Measurements from ENCODE around the gene SASH3. TPM values are rescaled to one million over a fixed set of nuclear protein-coding genes. Genes with fewer than 3 reads are reported as not detected.
A peak's percentile ranks its signal among the peaks of the same experiment; 100 is the strongest.
"Not testable (repeated sequence)": the region's sequence is repeated elsewhere in the genome, so short reads cannot be mapped to it uniquely, and the experiment has no call there.

SASH3 gene
- total RNA-seq, 2 donors from 2014 or later, result 2.1 to 8.3 TPM

GRCh38 chrX:129738466-129739308, 41.1 kb upstream of the SASH3 start, which contains the start of gene XPNPEP2:
XPNPEP2 (plus strand) TSS chrX:129738979; CDS start chrX:129739214, 235 bp downstream.
- no peaks in the 10 kb centered on the region for H3K4me1 ChIP-seq
- no peak for DNase-seq (ENCODE audit: low spot score)
- no peaks in the 10 kb centered on the region for H3K36me3 ChIP-seq
- TF ChIP-seq, protein P1, sequence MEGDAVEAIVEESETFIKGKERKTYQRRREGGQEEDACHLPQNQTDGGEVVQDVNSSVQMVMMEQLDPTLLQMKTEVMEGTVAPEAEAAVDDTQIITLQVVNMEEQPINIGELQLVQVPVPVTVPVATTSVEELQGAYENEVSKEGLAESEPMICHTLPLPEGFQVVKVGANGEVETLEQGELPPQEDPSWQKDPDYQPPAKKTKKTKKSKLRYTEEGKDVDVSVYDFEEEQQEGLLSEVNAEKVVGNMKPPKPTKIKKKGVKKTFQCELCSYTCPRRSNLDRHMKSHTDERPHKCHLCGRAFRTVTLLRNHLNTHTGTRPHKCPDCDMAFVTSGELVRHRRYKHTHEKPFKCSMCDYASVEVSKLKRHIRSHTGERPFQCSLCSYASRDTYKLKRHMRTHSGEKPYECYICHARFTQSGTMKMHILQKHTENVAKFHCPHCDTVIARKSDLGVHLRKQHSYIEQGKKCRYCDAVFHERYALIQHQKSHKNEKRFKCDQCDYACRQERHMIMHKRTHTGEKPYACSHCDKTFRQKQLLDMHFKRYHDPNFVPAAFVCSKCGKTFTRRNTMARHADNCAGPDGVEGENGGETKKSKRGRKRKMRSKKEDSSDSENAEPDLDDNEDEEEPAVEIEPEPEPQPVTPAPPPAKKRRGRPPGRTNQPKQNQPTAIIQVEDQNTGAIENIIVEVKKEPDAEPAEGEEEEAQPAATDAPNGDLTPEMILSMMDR (IDR thresholded peaks at IDR 0.05), result no peak
- no peaks in the 10 kb centered on the region for H3K9me3 ChIP-seq
- H3K27ac ChIP-seq, result peak within 1 kb of the TSS; percentile 37 to 42
- no peak within 1 kb of the TSS for H3K4me3 ChIP-seq
- no peaks in the 10 kb centered on the region for H3K27me3 ChIP-seq

DNA sequence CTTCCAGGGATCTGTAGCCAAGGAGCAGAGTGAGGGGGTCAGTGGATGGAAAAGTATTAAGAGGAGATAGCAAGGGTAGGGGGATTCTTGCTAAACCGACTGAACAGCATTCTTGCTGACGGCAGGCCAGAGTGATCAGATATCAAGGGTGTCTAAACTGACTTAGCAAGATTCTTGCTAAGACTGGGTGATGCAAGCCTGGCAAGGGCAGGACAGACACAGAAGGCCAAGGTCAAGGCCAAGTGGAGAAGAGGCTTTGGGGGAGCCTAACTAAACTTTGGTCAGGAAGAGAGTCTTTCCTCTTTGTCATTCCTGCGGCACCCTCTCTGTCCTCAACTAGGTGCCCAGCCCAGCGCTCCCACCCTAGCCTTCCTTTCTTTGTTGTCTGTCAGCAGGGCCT, 40.2 kb upstream of the SASH3 start:
- Histone ChIP-seq H3K36me3 (no peaks in the 10 kb centered on the region), H3K27me3 (no peaks in the 10 kb centered on the region), H3K4me3 (no peak overlapping the region), H3K9me3 (no peaks in the 10 kb centered on the region), H3K4me1 (no peaks in the 10 kb centered on the region), H3K27ac (no peak overlapping the region)
- TF ChIP-seq, protein P1 (IDR thresholded peaks at IDR 0.05), result no peak
- DNase-seq (ENCODE audit: low spot score), result no peak

DNA sequence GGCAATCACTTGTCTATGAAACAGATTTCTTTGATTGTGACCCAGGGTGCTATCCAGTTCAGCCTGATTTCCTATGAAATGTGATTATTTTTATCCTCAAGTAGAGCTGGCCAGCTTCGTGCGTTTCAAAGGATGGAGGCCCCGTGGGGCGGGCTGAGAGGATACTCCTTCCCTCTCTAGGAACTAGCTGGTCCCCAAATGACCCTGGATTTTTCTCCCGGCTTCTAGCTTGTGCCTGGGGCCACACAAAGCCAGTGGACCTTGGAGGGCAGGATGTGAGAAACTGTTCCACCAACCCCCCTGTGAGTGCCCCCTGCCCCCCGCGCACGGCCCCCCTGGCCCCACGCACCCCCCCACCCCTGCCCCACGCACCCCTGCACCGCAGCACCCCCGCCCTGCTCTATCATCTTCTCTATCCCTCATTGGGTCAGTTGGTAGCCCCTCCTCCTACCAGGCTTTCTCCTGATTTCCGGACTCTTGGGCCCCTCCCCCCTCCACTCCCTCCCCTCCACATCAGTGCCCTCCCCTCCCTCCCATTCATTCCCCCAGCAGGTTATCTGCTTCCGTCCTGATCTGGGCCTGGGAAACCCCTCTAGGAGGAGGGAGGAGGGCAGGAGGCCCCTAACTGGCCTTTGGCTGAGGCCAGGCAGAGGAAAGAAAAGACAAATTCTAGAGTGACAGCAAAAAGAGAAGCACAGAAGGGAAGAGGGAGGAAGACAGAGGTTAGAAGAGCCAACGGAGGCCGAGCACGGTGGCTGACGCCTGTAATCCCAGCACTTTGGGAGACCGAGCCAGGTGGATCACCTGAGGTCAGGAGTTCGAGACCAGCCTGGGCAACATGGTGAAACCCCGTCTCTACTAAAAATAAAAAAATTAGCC, 37.6 kb upstream of the SASH3 start:
- no peaks in the 10 kb centered on the region for H3K27me3 ChIP-seq
- H3K4me1 ChIP-seq, result no peaks in the 10 kb centered on the region
- H3K4me3 ChIP-seq, result no peak overlapping the region
- DNase-seq (ENCODE audit: low spot score), result no peak
- H3K27ac ChIP-seq, result no peak overlapping the region
- H3K9me3 ChIP-seq, result no peaks in the 10 kb centered on the region
- TF ChIP-seq, protein P1 (IDR thresholded peaks at IDR 0.05), result no peak
- no peaks in the 10 kb centered on the region for H3K36me3 ChIP-seq

DNA sequence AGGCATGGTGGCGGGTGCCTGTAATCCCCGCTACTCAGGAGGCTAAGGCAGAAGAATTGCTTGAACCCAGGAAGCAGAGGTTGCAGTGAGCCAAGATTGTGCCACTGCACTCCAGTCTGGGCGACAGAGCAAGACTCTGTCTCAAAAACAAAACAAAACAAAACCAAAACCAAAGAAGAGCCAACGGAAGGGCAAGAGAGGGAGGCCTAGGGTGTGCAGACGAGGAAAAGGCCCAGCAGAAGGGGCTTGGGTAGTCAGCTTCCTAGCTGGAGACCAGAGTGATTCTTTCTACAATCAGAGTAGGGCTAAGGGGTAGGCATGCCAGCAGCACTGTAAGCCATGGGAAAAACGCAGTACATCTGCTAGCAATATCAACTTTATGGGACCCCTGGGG, 37.0 kb upstream of the SASH3 start:
- DNase-seq (ENCODE audit: low spot score); H3K4me3 ChIP-seq; H3K36me3 ChIP-seq; H3K4me1 ChIP-seq; H3K27me3 ChIP-seq; H3K9me3 ChIP-seq; H3K27ac ChIP-seq: not testable (repeated sequence)

DNA sequence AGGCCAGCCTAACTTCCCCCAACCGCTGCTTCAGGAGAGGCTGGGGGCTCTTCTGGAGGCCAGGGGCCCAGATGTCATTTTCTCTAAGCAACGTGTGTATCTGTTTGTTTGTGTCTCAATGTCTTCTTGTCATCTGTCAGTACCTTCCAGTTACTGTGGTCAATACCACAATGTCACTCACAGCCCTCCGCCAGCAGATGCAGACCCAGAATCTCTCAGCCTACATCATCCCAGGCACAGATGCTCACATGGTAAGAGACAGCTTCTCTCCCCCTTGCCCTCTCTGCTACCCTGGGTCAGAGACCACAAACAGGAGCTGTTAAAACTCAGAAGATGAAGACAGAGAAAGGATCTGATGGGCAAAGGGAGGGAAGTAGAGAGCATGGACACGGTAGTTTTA, 35.9 kb upstream of the SASH3 start:
- Histone ChIP-seq H3K36me3 (no peaks in the 10 kb centered on the region), H3K4me1 (no peaks in the 10 kb centered on the region)

More for the DNA sequence above, 35.9 kb upstream of the SASH3 start:
- TF ChIP-seq, protein P1 (IDR thresholded peaks at IDR 0.05), result no peak
- Histone ChIP-seq H3K27ac (no peak overlapping the region), H3K9me3 (no peaks in the 10 kb centered on the region), H3K4me3 (no peak overlapping the region), H3K27me3 (no peaks in the 10 kb centered on the region)
- DNase-seq (ENCODE audit: low spot score), result no peak

All from right atrium auricular region (tissue), 2 donors.